Fibroblast of the aortic adventitia (primary cell): Measurements from ENCODE around the gene YES1. TPM values are rescaled to one million over a fixed set of nuclear protein-coding genes. Genes with fewer than 3 reads are reported as not detected.
"Not testable (repeated sequence)": the region's sequence is repeated elsewhere in the genome, so short reads cannot be mapped to it uniquely, and the experiment has no call there.

ENCODE experiments used
- DNase-seq: peaks from one replicate; pipeline ENCODE4 v3.0.0-alpha.2; 2010; ENCODE audit warnings: low read depth
- H3K4me3 ChIP-seq: 2 replicates; pipeline ENCODE4 v1.5.1; 2011; ENCODE audit warnings: low read depth, mild to moderate bottlenecking, control low read depth, low read length, moderate library complexity
- CTCF ChIP-seq: IDR thresholded peaks from 2 replicates; pipeline ENCODE4 v1.5.1; 2011; ENCODE audit warnings: mild to moderate bottlenecking, low read length, control low read depth, inconsistent platforms; ENCODE audit not compliant: insufficient read depth
- total RNA-seq: library from RNA; depleted of rRNA; stranded (reverse); fragments of >200 nt; gene quantifications from 2 replicates; pipeline ENCODE4 v1.2.3, GENCODE V29; 2012; ENCODE audit warnings: low replicate concordance

YES1 gene
- total RNA-seq, 1 donor, result 156 TPM

GRCh38 chr18:808502-808901 lies 3.5 kb downstream of the YES1 start:
- no peak overlapping the region for H3K4me3 ChIP-seq
- no peak for TF ChIP-seq CTCF
- no peak for DNase-seq

- peak; percentile 52 for DNase-seq
- no peak for TF ChIP-seq CTCF
- H3K4me3 ChIP-seq, result peak overlapping the region; percentile 22
These were observed 4.0 kb downstream of the YES1 start for GRCh38 chr18:808086-808485.

GRCh38 chr18:805755-806110 lies 6.3 kb downstream of the YES1 start:
- no peak overlapping the region for H3K4me3 ChIP-seq
- no peak for DNase-seq
- TF ChIP-seq CTCF, result no peak

GRCh38 chr18:805008-805754 lies 6.9 kb downstream of the YES1 start:
- DNase-seq, result peak; percentile 37
- TF ChIP-seq CTCF, result no peak
- H3K4me3 ChIP-seq, result peak overlapping the region; percentile 10

- no peak overlapping the region for H3K4me3 ChIP-seq
- no peak for DNase-seq
- TF ChIP-seq CTCF, result no peak
These were observed 10.9 kb downstream of the YES1 start for GRCh38 chr18:801137-801536.

DNA sequence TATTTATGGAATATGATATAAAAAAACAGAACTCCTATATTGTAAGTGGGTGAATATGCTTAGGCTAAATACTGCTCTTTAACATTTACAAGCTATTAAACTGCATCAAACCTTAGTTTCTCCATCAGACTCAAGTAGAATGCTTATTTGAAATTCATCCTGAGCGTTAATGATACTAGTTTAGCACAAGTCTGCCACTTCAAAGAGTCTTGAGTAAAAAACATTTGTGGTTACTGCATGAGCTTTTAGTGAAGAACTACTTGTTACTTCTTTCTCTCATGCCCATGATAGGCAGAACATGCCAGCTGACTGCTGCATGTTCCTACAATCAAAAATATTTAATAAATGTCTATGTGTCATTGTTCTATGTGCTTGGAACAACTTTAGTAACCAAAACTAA lies 12.1 kb downstream of the YES1 start:
- no peak overlapping the region for H3K4me3 ChIP-seq
- no peak for TF ChIP-seq CTCF
- no peak for DNase-seq

DNA sequence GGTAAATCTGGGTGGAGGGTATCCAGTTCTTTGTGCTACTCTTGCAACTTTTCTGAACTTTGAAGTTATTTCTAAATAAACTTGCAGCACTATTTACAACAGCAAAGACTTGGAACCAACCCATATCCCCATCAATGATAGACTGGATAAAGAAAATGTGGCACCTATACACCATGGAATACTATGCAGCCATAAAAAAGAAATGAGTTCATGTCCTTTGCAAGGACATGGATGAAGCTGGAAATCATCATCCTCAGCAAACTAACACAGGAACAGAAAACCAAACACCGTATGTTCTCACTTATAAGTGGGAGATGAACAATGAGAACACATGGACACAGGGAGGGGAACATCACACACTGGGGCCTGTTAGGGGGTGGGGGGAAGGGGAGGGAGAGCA lies 16.7 kb downstream of the YES1 start:
- not testable (repeated sequence) for H3K4me3 ChIP-seq, DNase-seq
